T-helper 2 cell treated with Interferon-gamma antibody and Interleukin-4, amounts not matched to agents 5 μg/mL and 100 μg/mL, for 36 hours (primary cell): ENCODE measurements around the gene MGAT5.
"Not testable (repeated sequence)": the region's sequence is repeated elsewhere in the genome, so short reads cannot be mapped to it uniquely, and the experiment has no call there.

ENCODE experiments used
- DNase-seq: peaks from one replicate; pipeline ENCODE4 v3.0.0; 2021; ENCODE audit warnings: low spot score
- H3K27ac Mint-ChIP-seq: one replicate; pipeline ENCODE4 v1.8.0; 2021; ENCODE audit warnings: mild to moderate bottlenecking, mixed read lengths
- H3K27me3 Mint-ChIP-seq: one replicate; pipeline ENCODE4 v1.8.0; 2021; ENCODE audit warnings: low read depth, mixed read lengths
- H3K36me3 Mint-ChIP-seq: one replicate; pipeline ENCODE4 v1.8.0; 2021; ENCODE audit warnings: low read depth, mixed read lengths
- H3K4me1 Mint-ChIP-seq: one replicate; pipeline ENCODE4 v1.8.0; 2021; ENCODE audit warnings: low read depth, mixed read lengths
- H3K4me3 Mint-ChIP-seq: one replicate; pipeline ENCODE4 v1.8.0; 2022; ENCODE audit warnings: mild to moderate bottlenecking, moderate library complexity, mixed read lengths
- H3K9me3 Mint-ChIP-seq: one replicate; pipeline ENCODE4 v1.8.0; 2021; ENCODE audit warnings: mixed read lengths

The MGAT5 gene

GRCh38 chr2:134462791-134463698 is 209.2 kb downstream of the MGAT5 start:
- H3K27ac Mint-ChIP-seq: no peak overlapping the region
- no peaks in the 10 kb centered on the region for H3K9me3 Mint-ChIP-seq
- no peaks in the 10 kb centered on the region for H3K36me3 Mint-ChIP-seq
- H3K27me3 Mint-ChIP-seq: no peaks in the 10 kb centered on the region
- H3K4me3 Mint-ChIP-seq: no peak overlapping the region
- DNase-seq: no peak
- H3K4me1 Mint-ChIP-seq: no peaks in the 10 kb centered on the region

- Mint-ChIP-seq H3K4me1 (no peaks in the 10 kb centered on the region), H3K9me3 (no peaks in the 10 kb centered on the region), H3K4me3 (no peak overlapping the region), H3K27ac (no peak overlapping the region), H3K27me3 (no peaks in the 10 kb centered on the region), H3K36me3 (no peaks in the 10 kb centered on the region)
- DNase-seq: no peak
Measured at GRCh38 chr2:134463699-134464022, 209.8 kb downstream of the MGAT5 start.

GRCh38 chr2:134465228-134466105 is 211.6 kb downstream of the MGAT5 start:
- H3K9me3 Mint-ChIP-seq: no peaks in the 10 kb centered on the region
- no peaks in the 10 kb centered on the region for H3K36me3 Mint-ChIP-seq
- H3K4me1 Mint-ChIP-seq: no peaks in the 10 kb centered on the region
- no peak overlapping the region for H3K4me3 Mint-ChIP-seq
- no peaks in the 10 kb centered on the region for H3K27me3 Mint-ChIP-seq
- DNase-seq: no peak
- no peak overlapping the region for H3K27ac Mint-ChIP-seq

GRCh38 chr2:134466141-134466540 is 212.3 kb downstream of the MGAT5 start:
- H3K4me3 Mint-ChIP-seq: no peak overlapping the region
- H3K9me3 Mint-ChIP-seq: no peaks in the 10 kb centered on the region
- no peak for DNase-seq
- H3K36me3 Mint-ChIP-seq: no peaks in the 10 kb centered on the region
- no peaks in the 10 kb centered on the region for H3K4me1 Mint-ChIP-seq
- H3K27me3 Mint-ChIP-seq: no peaks in the 10 kb centered on the region
- H3K27ac Mint-ChIP-seq: no peak overlapping the region

GRCh38 chr2:134468164-134468563 is 214.3 kb downstream of the MGAT5 start:
- Mint-ChIP-seq H3K4me3 (no peak overlapping the region), H3K9me3 (peaks cover 4% of the 10 kb centered on the region), H3K27ac (no peak overlapping the region), H3K36me3 (no peaks in the 10 kb centered on the region), H3K27me3 (peaks cover 2% of the 10 kb centered on the region), H3K4me1 (no peaks in the 10 kb centered on the region)
- no peak for DNase-seq

GRCh38 chr2:134468776-134469175 is 214.9 kb downstream of the MGAT5 start:
- H3K4me3 Mint-ChIP-seq: no peak overlapping the region
- H3K27me3 Mint-ChIP-seq: peaks cover 3% of the 10 kb centered on the region
- no peaks in the 10 kb centered on the region for H3K36me3 Mint-ChIP-seq
- no peak for DNase-seq
- H3K4me1 Mint-ChIP-seq: no peaks in the 10 kb centered on the region
- peaks cover 10% of the 10 kb centered on the region for H3K9me3 Mint-ChIP-seq
- no peak overlapping the region for H3K27ac Mint-ChIP-seq

GRCh38 chr2:134469516-134470115 is 215.7 kb downstream of the MGAT5 start:
- Mint-ChIP-seq H3K4me3 (no peak overlapping the region), H3K36me3 (no peaks in the 10 kb centered on the region), H3K27ac (no peak overlapping the region), H3K27me3 (peaks cover 6% of the 10 kb centered on the region), H3K4me1 (no peaks in the 10 kb centered on the region), H3K9me3 (peaks cover 10% of the 10 kb centered on the region)
- DNase-seq: no peak

GRCh38 chr2:134470561-134471168 is 216.8 kb downstream of the MGAT5 start:
- Mint-ChIP-seq H3K36me3 (no peaks in the 10 kb centered on the region), H3K4me1 (no peaks in the 10 kb centered on the region), H3K4me3 (no peak overlapping the region), H3K27me3 (peaks cover 6% of the 10 kb centered on the region), H3K9me3 (peaks cover 10% of the 10 kb centered on the region), H3K27ac (no peak overlapping the region)
- no peak for DNase-seq

GRCh38 chr2:134476982-134477381 is 223.1 kb downstream of the MGAT5 start:
- not testable (repeated sequence) for H3K4me1 Mint-ChIP-seq, H3K27me3 Mint-ChIP-seq, H3K27ac Mint-ChIP-seq, H3K36me3 Mint-ChIP-seq, DNase-seq, H3K4me3 Mint-ChIP-seq, H3K9me3 Mint-ChIP-seq

- no peak overlapping the region for H3K27ac Mint-ChIP-seq
- H3K4me1 Mint-ChIP-seq: no peaks in the 10 kb centered on the region
- no peaks in the 10 kb centered on the region for H3K36me3 Mint-ChIP-seq
- no peaks in the 10 kb centered on the region for H3K9me3 Mint-ChIP-seq
- no peak overlapping the region for H3K4me3 Mint-ChIP-seq
- peaks cover 8% of the 10 kb centered on the region for H3K27me3 Mint-ChIP-seq
- no peak for DNase-seq
Measured at GRCh38 chr2:134479696-134480330, 225.9 kb downstream of the MGAT5 start.

GRCh38 chr2:134482131-134482723 is 228.4 kb downstream of the MGAT5 start:
- no peaks in the 10 kb centered on the region for H3K9me3 Mint-ChIP-seq
- peaks cover 7% of the 10 kb centered on the region for H3K27me3 Mint-ChIP-seq
- no peaks in the 10 kb centered on the region for H3K4me1 Mint-ChIP-seq
- H3K4me3 Mint-ChIP-seq: no peak overlapping the region
- H3K27ac Mint-ChIP-seq: no peak overlapping the region
- DNase-seq: no peak
- H3K36me3 Mint-ChIP-seq: no peaks in the 10 kb centered on the region

- no peak overlapping the region for H3K27ac Mint-ChIP-seq
- H3K36me3 Mint-ChIP-seq: no peaks in the 10 kb centered on the region
- no peaks in the 10 kb centered on the region for H3K4me1 Mint-ChIP-seq
- H3K9me3 Mint-ChIP-seq: no peaks in the 10 kb centered on the region
- peaks cover 8% of the 10 kb centered on the region for H3K27me3 Mint-ChIP-seq
- no peak overlapping the region for H3K4me3 Mint-ChIP-seq
- no peak for DNase-seq
Measured at GRCh38 chr2:134482766-134483340, 229.0 kb downstream of the MGAT5 start.
